ENCODE results near the gene STAM2.
"Not testable (repeated sequence)": the region's sequence is repeated elsewhere in the genome, so short reads cannot be mapped to it uniquely, and the experiment has no call there.

The STAM2 gene

GRCh38 chr2:152175368-152176112 is at the start of gene STAM2:
Gene STAM2 (minus strand): TSS chr2:152175763. CDS start chr2:152175642, 121 bp downstream.
- peak; percentile 92 for DNase-seq (ENCODE audit: low read depth)

- no peak for DNase-seq (ENCODE audit: low read depth)
Observed at GRCh38 chr2:152223977-152224376, 48.4 kb upstream of the STAM2 start.

- peak; percentile 49 for DNase-seq (ENCODE audit: low read depth)
Observed at GRCh38 chr2:152222975-152223637, 47.5 kb upstream of the STAM2 start.

GRCh38 chr2:152221839-152222238 is 46.3 kb upstream of the STAM2 start:
- DNase-seq (ENCODE audit: low read depth): no peak

GRCh38 chr2:152219077-152219828 is 43.7 kb upstream of the STAM2 start:
- no peak for DNase-seq (ENCODE audit: low read depth)

GRCh38 chr2:152201466-152201830 is 25.9 kb upstream of the STAM2 start:
- no peak for DNase-seq (ENCODE audit: low read depth)

GRCh38 chr2:152200565-152201465 is 25.3 kb upstream of the STAM2 start:
- peak; percentile 100 for DNase-seq (ENCODE audit: low read depth)

GRCh38 chr2:152200101-152200500 is 24.5 kb upstream of the STAM2 start:
- peak; percentile 48 for DNase-seq (ENCODE audit: low read depth)

GRCh38 chr2:152198499-152198898 is 22.9 kb upstream of the STAM2 start:
- DNase-seq (ENCODE audit: low read depth): no peak

GRCh38 chr2:152197508-152198284 is 22.1 kb upstream of the STAM2 start:
- peak; percentile 48 for DNase-seq (ENCODE audit: low read depth)

- peak; percentile 83 for DNase-seq (ENCODE audit: low read depth)
Observed at GRCh38 chr2:152189622-152190495, 14.3 kb upstream of the STAM2 start.

GRCh38 chr2:152186808-152187207 is 11.2 kb upstream of the STAM2 start:
- DNase-seq (ENCODE audit: low read depth): not testable (repeated sequence)

- DNase-seq (ENCODE audit: low read depth): peak; percentile 16
Observed at GRCh38 chr2:152186262-152186661, 10.7 kb upstream of the STAM2 start.

- DNase-seq (ENCODE audit: low read depth): no peak
Observed at GRCh38 chr2:152183401-152184073, 8.0 kb upstream of the STAM2 start.

- not testable (repeated sequence) for DNase-seq (ENCODE audit: low read depth)
Observed at GRCh38 chr2:152177667-152178066, 2.1 kb upstream of the STAM2 start.

- DNase-seq (ENCODE audit: low read depth): peak; percentile 59
Observed at GRCh38 chr2:152176113-152176714, 651 bp upstream of the STAM2 start.

- no peak for DNase-seq (ENCODE audit: low read depth)
Observed at GRCh38 chr2:152175012-152175367, 573 bp downstream of the STAM2 start.

GRCh38 chr2:152174574-152174973 is 989 bp downstream of the STAM2 start:
- no peak for DNase-seq (ENCODE audit: low read depth)

- DNase-seq (ENCODE audit: low read depth): no peak
Observed at GRCh38 chr2:152173831-152174230, 1.7 kb downstream of the STAM2 start.
